Upper lobe of left lung (tissue), 6 donors: ENCODE results near the gene KLF12. TPM values are rescaled to one million over a fixed set of nuclear protein-coding genes. Genes with fewer than 3 reads are reported as not detected.

Source experiments
- ATAC-seq, 2 donors: fragments of 200-7000 bp; cut with Tn5 transposase; one replicate each; pipeline ENCODE4 v1.9.1; 2022; ENCODE audit warnings: mild to moderate bottlenecking in 2 of 2, moderate library complexity in 2 of 2; ENCODE audit not compliant: low FRiP score in 2 of 2
- DNase-seq, 2 donors: peaks; one replicate each; pipeline ENCODE4 v3.0.0-alpha.2; 2019 to 2020
- H3K27ac ChIP-seq, 4 donors: fragments of 200-600 bp; sonication (generic); one replicate each; pipeline ENCODE4 v1.5.1; 2016 to 2019
- H3K27me3 ChIP-seq, 4 donors: fragments of 200-600 bp; sonication (generic); one replicate each; pipeline ENCODE4 v1.5.1; 2017 to 2019
- H3K36me3 ChIP-seq, 4 donors: fragments of 200-600 bp; sonication (generic); one replicate each; pipeline ENCODE4 v1.5.1; 2016 to 2019
- H3K4me1 ChIP-seq, 4 donors: fragments of 200-600 bp; sonication (generic); one replicate each; pipeline ENCODE4 v1.5.1; 2018 to 2019
- H3K4me3 ChIP-seq, 4 donors: fragments of 200-600 bp; sonication (generic); one replicate each; pipeline ENCODE4 v1.5.1; 2017 to 2019; ENCODE audit warnings: mild to moderate bottlenecking in 2 of 4, moderate library complexity in 1 of 4
- H3K9me3 ChIP-seq, 4 donors: fragments of 200-600 bp; sonication (generic); one replicate each; pipeline ENCODE4 v1.5.1; 2018 to 2019
- CTCF ChIP-seq, 6 experiments: fragments of 450-650 bp in 4 of 6; fragments of 200-600 bp in 2 of 6; sonication (generic) in 2 of 6; IDR thresholded peaks; one replicate each; pipeline ENCODE4 v1.5.1; 2016 to 2019; ENCODE audit warnings: antibody characterized with exemption in 6 of 6
- EP300 ChIP-seq, 4 donors: sonication (generic); formaldehyde crosslinking; IDR thresholded peaks; one replicate each; pipeline ENCODE4 v1.5.1; 2017; ENCODE audit warnings: antibody characterized with exemption in 4 of 4, control low read depth in 2 of 4
- POLR2A ChIP-seq, 4 donors: fragments of 450-650 bp; IDR thresholded peaks; one replicate each; pipeline ENCODE4 v1.5.1; 2016 to 2017; ENCODE audit warnings: antibody characterized with exemption in 4 of 4, mild to moderate bottlenecking in 2 of 4
- POLR2AphosphoS5 ChIP-seq, 2 donors: sonication (generic); formaldehyde crosslinking; IDR thresholded peaks; one replicate each; pipeline ENCODE4 v1.5.1; 2017; ENCODE audit warnings: antibody characterized with exemption in 2 of 2
- WGBS, 2 donors: methylation state at CpG; one replicate each; pipeline ENCODE4 v1.1.5; 2017 to 2018; 5-methylcytosine and 5-hydroxymethylcytosine counted together
- total RNA-seq, 6 donors: library from RNA; depleted of rRNA in 4 of 6; stranded (reverse); fragments of >200 nt in 4 of 6; gene quantifications; one replicate each; pipeline versions ENCODE4 v1.1.0 to v1.2.1, GENCODE V29; 2016 to 2021
- donor health status: DM: no; HTN: no; CAD: no; lungs with moderate emphysema.
- donor health status: DM: no; HTN: yes; CAD: no; lungs with severe emphysema.

The KLF12 gene
- total RNA-seq, 6 donors from 2014 or later = 3.1 to 10.1 (median 4.8) TPM

- DNase-seq = no peak
- ATAC-seq = no peak
- Histone ChIP-seq H3K4me3 (no peak overlapping the region), H3K36me3 (no peaks in the 10 kb centered on the region), H3K27me3 (no peaks in the 10 kb centered on the region), H3K4me1 (no peaks in the 10 kb centered on the region), H3K9me3 (peaks cover 3 to 21% (median 12%) of the 10 kb centered on the region in 4 donors), H3K27ac (no peak overlapping the region)
- 93 to 95% methylated on average over 2 of the region's 2 CpGs for WGBS, 2 donors
- TF ChIP-seq CTCF (IDR thresholded peaks at IDR 0.05) (no peak), POLR2A (IDR thresholded peaks at IDR 0.05) (no peak)
Measured at GRCh38 chr13:74117207-74117705, 16.9 kb downstream of the KLF12 start.

GRCh38 chr13:74115133-74115532 lies 19.1 kb downstream of the KLF12 start:
- TF ChIP-seq POLR2A (IDR thresholded peaks at IDR 0.05) (no peak), CTCF (IDR thresholded peaks at IDR 0.05) (no peak), POLR2AphosphoS5 (IDR thresholded peaks at IDR 0.05) (no peak), EP300 (IDR thresholded peaks at IDR 0.05) (no peak)
- Histone ChIP-seq H3K4me1 (no peaks in the 10 kb centered on the region), H3K9me3 (peaks cover 3 to 19% (median 12%) of the 10 kb centered on the region in 4 donors), H3K4me3 (no peak overlapping the region), H3K36me3 (no peaks in the 10 kb centered on the region), H3K27ac (no peak overlapping the region), H3K27me3 (no peaks in the 10 kb centered on the region)
- no peak for DNase-seq
- 43 to 79% methylated on average over 2 of the region's 2 CpGs for WGBS, 2 donors
- no peak for ATAC-seq

GRCh38 chr13:74114641-74115040 lies 19.6 kb downstream of the KLF12 start:
- no peaks in the 10 kb centered on the region for H3K27me3 ChIP-seq
- no peak overlapping the region for H3K27ac ChIP-seq
- H3K4me1 ChIP-seq = no peaks in the 10 kb centered on the region
- no peaks in the 10 kb centered on the region for H3K36me3 ChIP-seq
- TF ChIP-seq POLR2AphosphoS5 (IDR thresholded peaks at IDR 0.05) (no peak), CTCF (IDR thresholded peaks at IDR 0.05) (no peak), POLR2A (IDR thresholded peaks at IDR 0.05) (no peak), EP300 (IDR thresholded peaks at IDR 0.05) (no peak)
- H3K9me3 ChIP-seq = peaks cover 0 to 15% (median 10%) of the 10 kb centered on the region in 4 donors
- DNase-seq = no peak
- no peak overlapping the region for H3K4me3 ChIP-seq
- no peak for ATAC-seq
- 87% methylated on average over 5 of the region's 5 CpGs for WGBS, 2 donors

GRCh38 chr13:74114202-74114601 lies 20.0 kb downstream of the KLF12 start:
- Histone ChIP-seq H3K27ac (no peak overlapping the region), H3K27me3 (no peaks in the 10 kb centered on the region), H3K9me3 (peaks cover 0 to 11% (median 5%) of the 10 kb centered on the region in 4 donors), H3K36me3 (no peaks in the 10 kb centered on the region), H3K4me3 (no peak overlapping the region), H3K4me1 (no peaks in the 10 kb centered on the region)
- no peak for ATAC-seq
- TF ChIP-seq CTCF (IDR thresholded peaks at IDR 0.05) = no peak
- no peak for TF ChIP-seq EP300 (IDR thresholded peaks at IDR 0.05)
- TF ChIP-seq POLR2A (IDR thresholded peaks at IDR 0.05) = no peak
- TF ChIP-seq POLR2AphosphoS5 (IDR thresholded peaks at IDR 0.05) = no peak
- DNase-seq = no peak
- 94 to 100% methylated on average over 1 of the region's 1 CpG for WGBS, 2 donors
